IMR-90 (cell line): ENCODE results near the gene CIT. TPM values are rescaled to one million over a fixed set of nuclear protein-coding genes. Genes with fewer than 3 reads are reported as not detected.

ENCODE experiments used
- ATAC-seq: fragments of 200-7000 bp; cut with Tn5 transposase; 2 replicates; pipeline ENCODE4 v1.9.1; 2020; ENCODE audit warnings: low read depth, mild to moderate bottlenecking, moderate library complexity
- BruUV-seq: library from RNA; stranded (reverse); fragments of 400-500 nt; replicated peaks from 2 replicates; lab custom pipeline; 2021; lab: Mats Ljungman, UMichigan
- CTCF ChIA-PET: fragments of 300-600 bp; formaldehyde crosslinking; extraction: SDS; loops from one replicate; lab custom pipeline; 2021; ENCODE audit warnings: antibody characterized with exemption; lab: Yijun Ruan, JAX
- POLR2A ChIA-PET: fragments of 300-600 bp; sonication (Branson Sonifier 250); formaldehyde crosslinking; loops from one replicate; lab custom pipeline; 2022; ENCODE audit warnings: antibody characterized with exemption; ENCODE audit not compliant: unreplicated experiment; lab: Charles Lee
- DNase-seq: peaks from one replicate; pipeline ENCODE4 v3.0.0; 2013
- H2AFZ ChIP-seq: replicated peaks from 2 replicates; pipeline ENCODE3; 2013; ENCODE audit warnings: low read length, mild to moderate bottlenecking; ENCODE audit not compliant: poor library complexity
- H2AK5ac ChIP-seq: 2 replicates; pipeline ENCODE4 v1.6.1; 2013; ENCODE audit warnings: low read depth, low read length, inconsistent platforms
- H2AK9ac ChIP-seq: replicated peaks from 2 replicates; pipeline ENCODE3; 2013; ENCODE audit warnings: mild to moderate bottlenecking, low read depth, low read length, moderate library complexity; ENCODE audit not compliant: poor library complexity
- H2BK120ac ChIP-seq: 2 replicates; pipeline ENCODE4 v1.6.1; 2013; ENCODE audit warnings: low read depth, low read length, inconsistent platforms
- H2BK15ac ChIP-seq: 3 replicates; pipeline ENCODE4 v1.6.1; 2013; ENCODE audit warnings: low read depth, low read length, inconsistent platforms
- H2BK20ac ChIP-seq: 2 replicates; pipeline ENCODE4 v1.6.1; 2013; ENCODE audit warnings: low read depth, mild to moderate bottlenecking, inconsistent platforms, low read length, moderate library complexity
- H2BK5ac ChIP-seq: 2 replicates; pipeline ENCODE4 v1.6.1; 2013; ENCODE audit warnings: mild to moderate bottlenecking, low read depth, low read length, inconsistent platforms; ENCODE audit not compliant: poor library complexity, severe bottlenecking
- H3K14ac ChIP-seq: replicated peaks from 2 replicates; pipeline ENCODE4 v1.6.1; 2013; ENCODE audit warnings: low read depth, low read length, inconsistent platforms
- H3K18ac ChIP-seq: 2 replicates; pipeline ENCODE4 v1.6.1; 2013; ENCODE audit warnings: low read depth, low read length, control low read depth
- H3K23ac ChIP-seq: 2 replicates; pipeline ENCODE4 v1.6.1; 2013; ENCODE audit warnings: low read depth, low read length, inconsistent platforms
- H3K27ac ChIP-seq: 2 replicates; pipeline ENCODE4 v1.5.1; 2013; ENCODE audit warnings: mild to moderate bottlenecking, control low read depth, low read length; ENCODE audit not compliant: insufficient read depth
- H3K27me3 ChIP-seq: 2 replicates; pipeline ENCODE4 v1.6.1; 2013; ENCODE audit warnings: low read length; ENCODE audit not compliant: control insufficient read depth, insufficient read depth
- H3K36me3 ChIP-seq: 2 replicates; pipeline ENCODE4 v1.6.1; 2013; ENCODE audit warnings: low read length, mixed read lengths; ENCODE audit not compliant: control insufficient read depth, insufficient read depth
- H3K4ac ChIP-seq: 2 replicates; pipeline ENCODE4 v1.6.1; 2013; ENCODE audit warnings: low read depth, low read length, inconsistent platforms
- H3K4me1 ChIP-seq: 2 replicates; pipeline ENCODE4 v1.6.1; 2013; ENCODE audit warnings: low read length, mixed read lengths; ENCODE audit not compliant: control insufficient read depth, insufficient read depth
- H3K4me2 ChIP-seq: 2 replicates; pipeline ENCODE4 v1.6.1; 2013; ENCODE audit warnings: low read depth, mild to moderate bottlenecking, control low read depth, low read length, moderate library complexity
- H3K4me3 ChIP-seq: 2 replicates; pipeline ENCODE4 v1.5.1; 2013; ENCODE audit warnings: low read depth, mild to moderate bottlenecking, control low read depth, low read length, moderate library complexity; ENCODE audit not compliant: insufficient read depth
- H3K56ac ChIP-seq: 2 replicates; pipeline ENCODE4 v1.6.1; 2013; ENCODE audit warnings: low read length, inconsistent platforms; ENCODE audit not compliant: insufficient read depth; ENCODE audit errors: extremely low read depth
- H3K79me1 ChIP-seq, 2 experiments: 2 replicates each; pipeline ENCODE4 v1.6.1; 2013; ENCODE audit warnings: low read length in 2 of 2, inconsistent platforms in 1 of 2, low read depth in 1 of 2
- H3K9ac ChIP-seq: 2 replicates; pipeline ENCODE4 v1.6.1; 2013; ENCODE audit warnings: low read depth, low read length, control low read depth
- H3K9me1 ChIP-seq: 2 replicates; pipeline ENCODE4 v1.6.1; 2013; ENCODE audit warnings: low read length, inconsistent platforms; ENCODE audit not compliant: insufficient read depth
- H3K9me3 ChIP-seq: 2 replicates; pipeline ENCODE4 v1.6.1; 2013; ENCODE audit warnings: low read length; ENCODE audit not compliant: control insufficient read depth, insufficient read depth
- H4K20me1 ChIP-seq: 2 replicates; pipeline ENCODE4 v1.6.1; 2013; ENCODE audit warnings: low read length, inconsistent platforms; ENCODE audit not compliant: insufficient read depth
- H4K5ac ChIP-seq: 2 replicates; pipeline ENCODE4 v1.6.1; 2013; ENCODE audit warnings: mild to moderate bottlenecking, low read depth, low read length, control low read depth
- H4K8ac ChIP-seq, 2 experiments: 2 replicates each; pipeline ENCODE4 v1.6.1; 2013; ENCODE audit warnings: low read depth in 2 of 2, low read length in 2 of 2, control low read depth in 1 of 2, inconsistent platforms in 1 of 2
- H4K91ac ChIP-seq: 2 replicates; pipeline ENCODE4 v1.6.1; 2013; ENCODE audit warnings: low read depth, low read length, inconsistent platforms; ENCODE audit not compliant: insufficient read depth
- BHLHE40 ChIP-seq: fragments of 150-350 bp; IDR thresholded peaks from 2 replicates; pipeline ENCODE4 v1.6.1; 2016; ENCODE audit warnings: mild to moderate bottlenecking, low read depth, low read length
- CEBPB ChIP-seq: IDR thresholded peaks from 2 replicates; pipeline ENCODE4 v1.6.1; 2012; ENCODE audit warnings: low read depth, low read length, improper control_type of control experiment
- CHD1 ChIP-seq: IDR thresholded peaks from 2 replicates; pipeline ENCODE4 v1.6.1; 2012; ENCODE audit warnings: low read depth, low read length, improper control_type of control experiment
- ELK1 ChIP-seq: fragments of 150-350 bp; IDR thresholded peaks from 2 replicates; pipeline ENCODE4 v1.6.1; 2016; ENCODE audit warnings: low read depth, mild to moderate bottlenecking, low read length, moderate library complexity, borderline replicate concordance
- FOS ChIP-seq: fragments of 150-350 bp; IDR thresholded peaks from 2 replicates; pipeline ENCODE4 v1.6.1; 2016; ENCODE audit warnings: low read depth, low read length
- MAFK ChIP-seq: IDR thresholded peaks from 2 replicates; pipeline ENCODE4 v1.6.1; 2012; ENCODE audit warnings: low read depth, low read length, improper control_type of control experiment
- MAZ ChIP-seq: IDR thresholded peaks from 2 replicates; pipeline ENCODE4 v1.6.1; 2012; ENCODE audit warnings: low read depth, mild to moderate bottlenecking, low read length, improper control_type of control experiment, moderate library complexity, borderline replicate concordance
- MXI1 ChIP-seq: IDR thresholded peaks from 2 replicates; pipeline ENCODE4 v1.6.1; 2012; ENCODE audit warnings: low read depth, mild to moderate bottlenecking, low read length, moderate library complexity, borderline replicate concordance
- NFE2L2 ChIP-seq: fragments of 150-350 bp; IDR thresholded peaks from 2 replicates; pipeline ENCODE4 v1.6.1; 2016; ENCODE audit warnings: low read depth, mild to moderate bottlenecking, low read length
- RAD21 ChIP-seq: IDR thresholded peaks from 2 replicates; pipeline ENCODE4 v1.6.1; 2012; ENCODE audit warnings: low read length, improper control_type of control experiment
- RCOR1 ChIP-seq: IDR thresholded peaks from 2 replicates; pipeline ENCODE4 v1.6.1; 2012; ENCODE audit warnings: mild to moderate bottlenecking, low read length, improper control_type of control experiment; ENCODE audit not compliant: insufficient replicate concordance
- RFX5 ChIP-seq: IDR thresholded peaks from 2 replicates; pipeline ENCODE4 v1.8.0; 2012; ENCODE audit warnings: low read depth, mild to moderate bottlenecking, low read length, moderate library complexity
- SMC3 ChIP-seq: fragments of 150-350 bp; IDR thresholded peaks from 2 replicates; pipeline ENCODE4 v1.6.1; 2016; ENCODE audit warnings: low read depth, mild to moderate bottlenecking, antibody characterized with exemption, low read length, moderate library complexity
- WGBS, 2 experiments: methylation state at CpG; one replicate each; pipeline versions ENCODE4 v1.1.5 to v1.1.7; 2013; ENCODE audit warnings: missing lambda C conversion rate in 2 of 2; ENCODE audit not compliant: insufficient read length in 1 of 2; ENCODE audit errors: extremely low coverage in 2 of 2; 5-methylcytosine and 5-hydroxymethylcytosine counted together
- dilution Hi-C: fragments of 300-500 bp; cut with HindIII; formaldehyde crosslinking; loops from one replicate; pipeline ENCODE4 v1.14.3; 2018; ENCODE audit warnings: low sequenced_read_pairs; ENCODE audit not compliant: unreplicated experiment
- in situ Hi-C: fragments of 300-500 bp; cut with MboI; formaldehyde crosslinking; loops from 3 replicates; pipeline ENCODE4 v1.14.3; 2019; ENCODE audit warnings: low sequenced_read_pairs, inconsistent platforms, mixed read lengths
- intact Hi-C: fragments of 100-400 bp; cut with micrococcal nuclease; formaldehyde crosslinking; loops from 2 replicates; pipeline ENCODE4 v1.10.0; 2022
- polyA plus RNA-seq, 3 experiments: library from polyadenylated mRNA; depleted of rRNA; stranded (reverse); fragments of >200 nt; gene quantifications; 2 replicates each; pipeline ENCODE4 v1.2.3, GENCODE V29; 2012; ENCODE audit warnings: low replicate concordance in 1 of 3
- total RNA-seq: library from RNA; depleted of rRNA; stranded (reverse); fragments of >200 nt; gene quantifications from 2 replicates; pipeline ENCODE4 v1.2.3, GENCODE V29; 2012
- TF ChIP-seq, protein P1 (sequence below): fragments of 150-350 bp; IDR thresholded peaks from 2 replicates; pipeline ENCODE4 v1.6.1; 2017; ENCODE audit warnings: mild to moderate bottlenecking, antibody characterized with exemption, low read length, low read depth
- TF ChIP-seq, protein P2 (sequence below): conservative IDR thresholded peaks from 2 replicates; pipeline ENCODE4 v1.5.1; 2012; ENCODE audit warnings: mild to moderate bottlenecking, low read depth, low read length, improper control_type of control experiment

CIT gene
- total and polyA plus RNA-seq, 2 of the 4 experiments (the other 2 are of a cell fraction) = 13.1 to 21.0 TPM

DNA sequence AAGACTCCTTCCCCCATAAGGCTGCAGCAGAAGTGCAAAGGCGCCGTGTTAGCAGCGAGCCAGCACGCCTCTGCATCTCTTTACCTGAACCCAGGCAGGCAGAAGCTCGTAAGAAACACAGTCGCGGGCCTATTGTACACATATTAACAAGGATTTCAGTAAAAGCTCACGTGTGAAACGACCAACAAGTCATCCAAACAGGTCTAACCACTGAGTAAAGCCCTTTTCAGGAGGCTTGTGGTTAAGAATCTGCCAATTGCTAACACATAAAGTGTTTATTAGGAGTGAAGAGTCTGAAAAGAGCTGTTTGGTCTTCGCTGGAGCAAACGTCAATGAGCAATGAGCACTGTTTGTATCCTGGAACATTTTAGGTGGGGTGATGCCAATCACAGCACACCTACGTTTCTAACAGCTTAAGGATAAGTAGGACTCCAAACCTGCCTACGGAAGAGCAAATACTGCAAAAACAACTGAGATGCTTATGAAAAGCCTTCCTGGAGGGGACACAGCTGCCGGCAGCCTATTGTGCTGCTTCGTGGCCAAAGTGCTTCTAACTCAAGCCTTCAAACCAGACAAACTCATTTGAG lies 166.1 kb downstream of the CIT start:
- Histone ChIP-seq H3K14ac (no peak overlapping the region), H3K9me1 (no peaks in the 10 kb centered on the region), H2BK20ac (no peak overlapping the region), H3K36me3 (peaks cover 11% of the 10 kb centered on the region), H3K9ac (no peak overlapping the region), H2BK120ac (no peak overlapping the region), H2AFZ (no peak overlapping the region), H3K4me2 (no peak overlapping the region), H4K20me1 (no peaks in the 10 kb centered on the region), H3K18ac (no peak overlapping the region), H3K4me1 (no peaks in the 10 kb centered on the region), H3K9me3 (no peaks in the 10 kb centered on the region), H4K91ac (no peak overlapping the region), H2AK9ac (no peak overlapping the region), H3K56ac (no peak overlapping the region), H4K8ac (no peak overlapping the region), H3K27me3 (no peaks in the 10 kb centered on the region), H3K4ac (no peak overlapping the region), H2AK5ac (no peak overlapping the region), H4K5ac (no peak overlapping the region), H3K4me3 (no peak overlapping the region), H2BK15ac (no peak overlapping the region), H3K23ac (no peak overlapping the region), H2BK5ac (no peak overlapping the region), H3K27ac (no peak overlapping the region), H3K79me1 (no peaks in the 10 kb centered on the region; a peak in 2 of 4 replicates)
- intact Hi-C loops (no loop called here), in situ Hi-C loops (no loop called here), dilution Hi-C loops (no loop called here)
- ATAC-seq (no peak), DNase-seq (no peak)
- CTCF ChIA-PET = no interaction called here
- TF ChIP-seq RAD21 (no peak), MAFK (no peak), NFE2L2 (no peak), BHLHE40 (no peak), CEBPB (no peak), RFX5 (no peak), RCOR1 (no peak), ELK1 (no peak), CHD1 (no peak), MXI1 (no peak), SMC3 (no peak), MAZ (no peak), FOS (no peak)
- TF ChIP-seq, protein P1, sequence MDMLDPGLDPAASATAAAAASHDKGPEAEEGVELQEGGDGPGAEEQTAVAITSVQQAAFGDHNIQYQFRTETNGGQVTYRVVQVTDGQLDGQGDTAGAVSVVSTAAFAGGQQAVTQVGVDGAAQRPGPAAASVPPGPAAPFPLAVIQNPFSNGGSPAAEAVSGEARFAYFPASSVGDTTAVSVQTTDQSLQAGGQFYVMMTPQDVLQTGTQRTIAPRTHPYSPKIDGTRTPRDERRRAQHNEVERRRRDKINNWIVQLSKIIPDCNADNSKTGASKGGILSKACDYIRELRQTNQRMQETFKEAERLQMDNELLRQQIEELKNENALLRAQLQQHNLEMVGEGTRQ = no peak
- TF ChIP-seq, protein P2, sequence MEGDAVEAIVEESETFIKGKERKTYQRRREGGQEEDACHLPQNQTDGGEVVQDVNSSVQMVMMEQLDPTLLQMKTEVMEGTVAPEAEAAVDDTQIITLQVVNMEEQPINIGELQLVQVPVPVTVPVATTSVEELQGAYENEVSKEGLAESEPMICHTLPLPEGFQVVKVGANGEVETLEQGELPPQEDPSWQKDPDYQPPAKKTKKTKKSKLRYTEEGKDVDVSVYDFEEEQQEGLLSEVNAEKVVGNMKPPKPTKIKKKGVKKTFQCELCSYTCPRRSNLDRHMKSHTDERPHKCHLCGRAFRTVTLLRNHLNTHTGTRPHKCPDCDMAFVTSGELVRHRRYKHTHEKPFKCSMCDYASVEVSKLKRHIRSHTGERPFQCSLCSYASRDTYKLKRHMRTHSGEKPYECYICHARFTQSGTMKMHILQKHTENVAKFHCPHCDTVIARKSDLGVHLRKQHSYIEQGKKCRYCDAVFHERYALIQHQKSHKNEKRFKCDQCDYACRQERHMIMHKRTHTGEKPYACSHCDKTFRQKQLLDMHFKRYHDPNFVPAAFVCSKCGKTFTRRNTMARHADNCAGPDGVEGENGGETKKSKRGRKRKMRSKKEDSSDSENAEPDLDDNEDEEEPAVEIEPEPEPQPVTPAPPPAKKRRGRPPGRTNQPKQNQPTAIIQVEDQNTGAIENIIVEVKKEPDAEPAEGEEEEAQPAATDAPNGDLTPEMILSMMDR = no peak
- POLR2A ChIA-PET = no interaction called here
- 100% methylated on average over 1 of the region's 15 CpGs; no CpG with 5 or more reads in 1 of the 2 experiments for WGBS, 2 experiments
- no TSS peak for BruUV-seq
